GM21786 (cell line): ENCODE results near the gene PLA2G7.
"Not testable (repeated sequence)": the region's sequence is repeated elsewhere in the genome, so short reads cannot be mapped to it uniquely, and the experiment has no call there.

Source experiments
- ATAC-seq: cut with Tn5 transposase; IDR thresholded peaks from one replicate; pipeline ENCODE4 v1.9.1; 2021; ENCODE audit not compliant: unreplicated experiment

PLA2G7 gene

DNA sequence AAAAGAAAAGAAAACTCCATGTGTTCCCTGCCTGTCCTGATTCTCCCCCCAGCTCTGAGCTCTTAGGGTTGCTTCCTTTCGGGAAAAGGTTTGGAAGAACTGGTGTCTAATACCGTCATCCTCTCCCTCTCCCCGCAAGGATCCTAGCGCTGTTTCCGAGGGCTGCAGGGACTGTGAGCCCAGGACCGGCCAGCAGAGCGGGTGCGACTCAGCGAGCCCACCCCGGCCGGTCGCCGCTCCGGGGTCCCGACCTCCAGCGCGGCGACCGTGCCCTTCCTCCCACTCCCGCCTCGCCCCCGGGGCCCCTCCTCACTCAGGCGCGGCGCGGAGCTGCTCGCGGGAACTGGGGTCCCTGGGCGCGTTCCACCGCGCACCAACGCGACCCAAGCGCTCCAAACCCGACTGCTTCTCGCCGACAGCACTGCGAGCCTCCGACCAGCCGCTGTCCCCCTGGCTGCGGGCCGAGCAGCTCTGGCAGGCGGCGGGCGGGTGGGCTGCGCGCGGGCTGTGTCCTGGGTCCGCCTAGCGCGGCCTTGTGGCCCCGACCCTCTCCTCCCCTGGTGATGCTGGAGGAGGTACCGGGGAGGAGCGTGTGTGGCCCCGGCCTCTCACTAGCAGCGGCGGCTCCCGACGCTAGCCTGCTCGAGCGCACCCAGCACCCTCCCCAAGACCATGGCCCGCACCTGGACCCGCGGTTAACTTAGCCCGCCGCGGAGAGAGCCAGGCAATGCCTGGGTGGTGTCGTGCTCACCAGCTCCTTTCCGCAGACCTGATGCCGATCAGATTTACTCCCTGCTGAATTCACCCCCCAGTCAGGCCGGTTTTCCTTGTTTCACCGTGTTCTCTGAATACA is at the start of gene PLA2G7:
Gene PLA2G7, minus strand, starts transcription at position 509 of the 853 bp plus-strand sequence. CDS start 12,484 bp downstream, outside the sequence.
- no peak for ATAC-seq

DNA sequence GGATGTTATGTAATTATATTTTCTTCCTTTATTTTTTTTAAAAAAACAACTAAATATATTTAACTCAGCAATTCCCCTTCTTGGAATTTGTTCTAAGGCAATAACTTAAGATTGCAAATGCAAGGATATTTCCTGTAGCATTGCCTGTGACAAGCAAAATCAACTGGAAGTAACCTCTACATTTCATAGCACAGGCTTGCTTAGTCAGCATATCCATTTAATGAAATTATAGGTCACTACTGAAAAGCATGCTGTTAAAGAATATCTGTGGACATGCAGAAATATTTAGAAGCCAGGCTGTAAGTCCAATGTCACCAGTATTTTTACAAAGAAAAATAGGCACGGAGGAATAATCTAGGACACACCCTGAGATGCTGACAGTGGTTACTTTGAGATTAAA is 49.4 kb upstream of the PLA2G7 start:
- no peak for ATAC-seq

DNA sequence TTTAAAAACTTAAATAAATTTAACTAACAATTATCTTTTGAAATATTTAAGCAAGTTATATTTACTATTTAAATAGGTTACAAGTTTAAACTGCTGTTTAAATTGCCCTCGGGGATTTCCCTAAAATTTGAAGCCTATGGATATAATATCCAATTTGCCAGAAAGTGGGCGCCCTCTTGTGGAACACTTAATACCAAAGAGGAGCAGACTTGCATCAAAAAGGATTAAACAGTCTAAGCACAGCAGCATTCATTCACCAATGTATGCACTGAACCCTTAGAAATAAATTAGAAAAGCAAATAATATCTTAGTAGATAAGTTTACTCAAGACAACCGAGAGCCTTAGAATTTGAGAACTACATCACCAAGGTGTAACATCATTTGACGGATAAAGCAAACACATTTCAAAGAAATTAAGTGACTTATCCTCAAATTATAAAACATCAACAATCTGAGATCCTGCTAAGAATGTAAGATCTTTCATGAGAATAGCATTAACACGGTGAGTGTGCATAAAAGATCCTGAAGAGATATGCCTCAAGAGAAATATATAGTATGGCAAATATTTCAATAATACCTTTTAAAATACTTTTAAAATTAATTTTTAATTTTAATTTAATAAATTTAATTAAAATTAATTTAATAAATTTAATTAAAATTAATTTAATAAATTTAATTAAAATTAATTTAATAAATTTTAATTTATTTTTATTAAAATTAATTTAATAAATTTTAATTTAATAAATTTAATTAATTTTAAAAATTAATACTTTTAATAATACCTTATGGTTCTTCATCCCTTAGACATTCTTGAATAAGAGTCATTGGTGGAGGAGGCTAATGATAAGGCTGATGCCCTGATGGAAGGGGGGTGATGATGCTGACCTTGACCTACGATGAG is 46.6 kb upstream of the PLA2G7 start:
- ATAC-seq = no peak

DNA sequence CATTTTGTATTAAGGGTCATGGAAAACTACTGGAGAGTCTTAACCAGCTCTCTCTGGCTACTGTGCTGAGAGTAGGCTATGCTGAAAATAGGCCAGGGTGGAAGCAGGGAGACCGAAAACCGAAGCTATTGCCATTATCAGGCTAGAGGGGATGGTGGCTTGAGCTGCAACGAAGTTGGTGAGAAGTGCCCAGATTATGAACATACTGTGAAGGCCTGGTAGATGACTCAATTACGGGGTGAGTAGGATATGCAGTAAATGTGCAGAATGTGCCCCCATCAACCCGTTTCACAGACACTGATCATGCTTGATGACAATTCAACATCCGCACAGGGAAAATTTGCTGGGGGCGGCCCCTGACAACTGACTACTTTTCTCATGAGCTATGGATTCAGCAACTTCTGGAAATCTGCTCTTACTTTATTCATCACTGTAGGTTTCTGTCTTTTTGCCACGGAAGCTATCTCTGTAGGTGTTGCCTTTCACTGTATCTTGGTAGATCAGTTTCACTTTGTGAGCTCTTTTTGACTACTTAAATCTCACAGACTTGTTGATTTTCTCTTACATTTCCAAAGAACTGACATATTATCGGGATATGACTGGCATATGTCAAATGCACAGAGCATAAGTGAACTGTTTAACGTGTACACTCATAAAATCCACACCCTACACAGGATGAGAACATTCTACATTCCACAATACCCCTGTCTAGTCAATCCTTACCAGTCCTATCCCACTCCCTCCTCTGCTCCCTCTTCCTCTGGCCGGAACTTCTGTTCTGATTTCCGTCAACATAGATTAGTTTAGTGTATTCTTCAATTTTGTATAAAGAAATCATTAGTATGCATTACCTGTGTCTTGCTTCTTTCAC is 42.5 kb upstream of the PLA2G7 start:
- no peak for ATAC-seq

DNA sequence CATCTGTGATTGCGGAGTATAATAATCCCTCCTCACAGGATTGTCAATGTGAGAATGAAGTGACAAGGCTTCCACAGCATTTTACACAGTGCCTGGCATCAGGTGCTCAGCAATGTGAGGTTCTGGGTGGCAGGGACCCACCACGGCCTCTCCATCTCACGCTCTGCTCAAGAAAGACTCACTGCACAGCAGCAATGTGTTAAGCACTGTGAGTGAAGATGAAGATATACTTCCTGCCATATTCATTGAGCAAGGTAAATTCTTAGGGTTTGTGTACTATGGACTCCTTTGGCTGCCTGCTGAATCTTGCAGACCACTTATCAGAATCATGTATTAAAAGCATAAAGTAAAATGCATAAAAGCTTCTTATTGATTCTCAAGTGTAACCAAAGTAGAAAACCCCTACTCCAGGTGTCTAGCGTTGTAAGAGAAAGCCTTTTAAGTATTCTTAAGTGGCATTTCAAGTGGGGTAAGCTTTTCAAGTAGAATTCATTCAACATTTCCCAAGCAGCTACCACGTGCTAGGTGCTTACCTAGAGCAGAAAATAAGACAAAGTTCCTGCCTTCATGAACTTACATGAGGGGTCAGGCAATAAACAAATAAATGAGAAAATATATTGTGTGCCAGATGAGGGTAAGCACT is 41.0 kb upstream of the PLA2G7 start:
- ATAC-seq = no peak

DNA sequence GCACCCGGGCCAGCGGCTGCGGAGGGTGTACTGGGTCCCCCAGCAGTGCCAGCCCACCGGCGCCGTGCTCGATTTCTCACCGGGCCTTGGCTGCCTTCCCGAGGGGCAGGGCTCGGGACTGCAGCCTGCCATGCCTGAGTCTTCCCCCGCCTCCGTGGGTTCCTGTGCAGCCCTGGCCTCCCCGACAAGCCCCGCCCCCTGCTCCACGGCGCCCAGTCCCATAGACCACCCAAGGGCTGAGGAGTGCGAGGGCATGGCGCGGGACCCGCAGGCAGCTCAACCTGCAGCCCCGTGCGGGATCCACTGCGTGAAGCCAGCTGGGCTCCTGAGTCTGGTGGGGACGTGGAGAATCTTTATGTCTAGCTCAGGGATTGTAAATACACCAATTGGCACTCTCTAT is 39.6 kb upstream of the PLA2G7 start:
- ATAC-seq = not testable (repeated sequence)

DNA sequence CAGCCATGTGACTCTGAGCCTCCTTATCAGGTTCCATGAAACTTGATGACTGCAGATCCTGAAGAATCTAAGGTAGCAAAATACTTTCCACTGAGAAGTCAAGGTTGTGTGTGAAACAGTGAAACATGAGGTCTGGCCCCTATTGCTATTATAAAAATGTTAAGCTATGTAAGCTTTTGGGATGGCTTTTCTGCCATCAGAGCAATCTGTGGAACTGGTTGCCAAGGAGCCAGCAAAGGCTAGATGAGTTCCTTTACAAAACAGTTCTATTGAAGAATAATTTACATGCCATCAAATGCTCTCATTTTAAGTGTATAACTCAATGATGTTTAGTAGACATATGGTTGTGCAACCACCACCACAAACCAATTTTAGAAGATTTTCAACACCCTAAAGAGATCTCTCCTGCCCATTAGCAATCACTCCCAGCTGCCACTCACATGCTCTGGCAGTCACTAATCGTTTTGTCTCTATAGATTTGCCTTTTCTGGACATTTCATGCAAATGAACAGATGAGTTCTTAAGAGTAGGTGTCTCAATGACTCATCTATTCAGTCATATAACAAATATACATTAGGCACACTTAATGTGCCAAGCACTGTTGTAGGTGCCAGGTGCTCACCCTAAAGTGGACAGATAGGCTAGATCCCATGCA is 38.2 kb upstream of the PLA2G7 start:
- no peak for ATAC-seq

DNA sequence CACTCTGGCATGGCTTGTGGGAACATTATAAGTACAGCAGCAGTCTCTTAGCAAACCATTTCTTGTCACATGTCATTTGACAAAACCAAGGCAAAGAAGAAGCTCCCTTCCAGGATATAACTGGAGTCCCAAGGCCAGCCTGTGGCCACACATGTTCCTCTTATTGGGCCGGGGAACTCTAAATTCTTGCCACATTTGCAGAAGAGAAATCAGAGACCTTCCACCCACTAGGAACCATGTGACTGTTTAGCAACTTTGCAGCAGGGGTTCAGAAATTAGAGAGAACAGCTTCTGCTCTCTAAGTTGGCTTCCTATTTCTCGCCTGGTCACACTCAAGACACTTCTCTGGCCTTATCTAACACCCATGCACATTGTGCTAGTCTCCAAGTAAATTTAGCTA is 37.6 kb upstream of the PLA2G7 start:
- peak; percentile 61 for ATAC-seq

DNA sequence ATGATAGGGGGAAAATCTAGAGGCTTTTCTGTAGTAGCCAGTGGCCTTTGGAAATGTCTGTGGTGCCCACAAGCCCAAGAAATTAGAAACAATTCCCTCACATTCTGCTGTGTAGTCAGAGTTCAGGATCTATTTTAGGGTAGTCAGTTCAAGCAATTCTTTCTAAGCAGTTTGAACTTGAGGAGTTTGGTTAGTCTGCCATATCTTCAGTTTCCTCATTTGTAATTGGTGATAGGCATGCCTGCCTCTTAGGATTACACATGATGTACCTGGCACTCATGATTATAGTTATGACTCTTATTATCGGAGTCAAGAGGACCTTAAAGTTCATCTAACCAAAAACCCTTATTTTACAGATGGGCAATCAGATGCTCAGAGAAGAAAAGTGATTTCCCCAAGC is 36.8 kb upstream of the PLA2G7 start:
- ATAC-seq = no peak

DNA sequence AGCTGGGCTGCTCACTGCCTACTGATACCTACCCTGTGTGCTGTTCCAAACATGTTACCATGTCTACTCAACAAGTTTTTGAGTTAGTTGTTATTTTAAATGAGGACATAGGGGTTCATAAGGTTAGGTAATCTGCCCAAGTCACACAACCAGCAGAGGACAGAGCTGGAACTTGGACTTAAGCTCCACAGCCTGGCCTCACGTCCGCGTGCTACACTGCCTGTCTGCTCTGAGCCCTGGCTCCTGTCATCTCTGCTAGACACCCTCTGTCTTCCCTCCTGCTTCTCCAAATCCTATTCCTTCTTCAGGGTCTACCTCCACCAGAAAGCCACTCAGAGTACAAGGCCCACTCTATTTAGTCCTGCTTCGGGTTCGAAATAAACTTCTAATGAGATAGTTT is 29.8 kb upstream of the PLA2G7 start:
- no peak for ATAC-seq

DNA sequence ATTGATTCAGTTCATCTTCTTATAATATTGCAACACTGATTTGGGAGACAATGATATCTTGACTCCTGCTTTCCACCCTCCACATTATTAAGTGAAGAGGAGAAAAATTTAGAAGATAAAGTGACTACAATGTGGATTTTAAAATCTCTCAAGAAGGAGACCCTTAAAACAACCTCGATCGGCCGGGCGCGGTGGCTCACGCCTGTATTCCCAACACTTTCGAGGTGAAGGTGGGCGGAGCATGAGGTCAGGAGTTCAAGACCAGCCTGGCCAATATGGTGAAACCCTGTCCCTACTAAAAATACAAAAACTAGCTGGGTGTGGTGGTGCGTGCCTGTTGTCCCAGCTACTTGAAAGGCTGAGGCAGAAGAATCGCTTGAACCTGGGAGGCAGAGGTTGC is 29.1 kb upstream of the PLA2G7 start:
- ATAC-seq = not testable (repeated sequence)

DNA sequence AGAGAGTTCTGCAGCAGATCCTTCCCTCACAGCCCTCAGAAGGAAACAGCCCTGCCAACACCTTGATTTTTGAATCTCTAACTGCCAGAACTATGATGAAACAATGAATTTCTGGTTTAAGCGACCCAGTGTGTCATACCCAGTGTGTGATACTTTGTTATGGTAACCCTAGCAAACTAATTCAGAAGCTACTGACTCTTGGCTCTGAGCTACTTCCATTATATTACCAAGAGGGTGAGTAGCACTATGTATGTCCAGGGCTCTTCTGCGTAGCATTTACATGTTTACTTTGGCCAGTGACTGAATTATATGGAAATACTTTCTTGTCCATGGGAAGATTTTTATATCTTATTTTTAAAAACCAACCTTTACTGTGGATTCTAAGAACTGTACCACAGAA is 28.3 kb upstream of the PLA2G7 start:
- ATAC-seq = no peak

DNA sequence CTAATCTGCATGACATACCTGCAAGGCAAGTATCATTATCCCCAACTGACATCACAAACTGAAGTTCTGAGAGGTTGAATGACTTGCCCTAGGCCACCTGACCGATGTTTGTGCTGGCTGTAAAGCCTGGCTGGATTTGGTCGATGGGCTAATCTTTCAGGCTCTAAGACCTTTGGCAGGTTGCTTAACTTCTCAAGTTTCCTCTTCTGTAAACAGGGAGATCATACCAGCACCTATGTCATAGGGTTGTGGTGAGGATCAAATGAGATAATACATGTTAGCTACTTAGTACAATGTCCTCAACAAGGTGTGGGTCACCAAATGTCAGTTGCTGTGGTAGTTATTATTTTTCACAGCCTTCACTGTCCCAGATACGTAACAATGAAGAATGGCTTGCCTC is 25.8 kb upstream of the PLA2G7 start:
- ATAC-seq = no peak

DNA sequence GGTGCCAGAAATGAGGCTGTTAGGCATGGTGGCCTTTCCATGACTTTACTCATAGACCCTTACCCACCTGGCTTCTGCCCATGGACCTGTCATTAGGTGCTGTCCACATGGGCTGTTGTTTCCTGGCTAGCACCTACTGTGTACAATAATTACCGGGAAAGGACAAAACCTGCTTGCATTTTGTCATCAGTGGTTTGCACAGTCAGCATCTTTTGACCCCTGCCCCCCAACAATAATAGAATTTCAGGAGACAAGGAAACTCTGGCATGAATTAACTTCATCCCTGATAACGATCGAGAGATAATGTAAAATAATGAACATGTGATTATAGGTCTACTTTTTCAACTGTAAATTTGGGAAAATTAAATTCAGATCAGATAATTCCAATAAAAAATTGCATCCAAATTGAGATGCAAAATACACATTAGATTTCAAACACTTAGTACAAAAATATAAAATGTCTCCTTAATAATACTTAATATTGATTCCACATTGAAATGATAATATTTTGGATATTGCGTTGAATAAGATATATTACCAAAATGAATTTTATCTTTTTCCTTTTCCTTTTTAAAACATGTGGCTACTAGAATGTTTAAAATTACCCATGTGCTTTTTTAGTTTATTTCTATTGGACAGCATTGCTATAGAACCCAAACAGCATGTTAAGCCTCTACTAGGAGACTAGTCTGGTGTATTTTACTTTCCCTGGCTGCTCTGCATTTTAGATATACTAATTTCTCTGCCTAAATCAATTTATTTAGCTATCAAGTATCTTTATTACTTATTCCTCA is 24.0 kb upstream of the PLA2G7 start:
- no peak for ATAC-seq

DNA sequence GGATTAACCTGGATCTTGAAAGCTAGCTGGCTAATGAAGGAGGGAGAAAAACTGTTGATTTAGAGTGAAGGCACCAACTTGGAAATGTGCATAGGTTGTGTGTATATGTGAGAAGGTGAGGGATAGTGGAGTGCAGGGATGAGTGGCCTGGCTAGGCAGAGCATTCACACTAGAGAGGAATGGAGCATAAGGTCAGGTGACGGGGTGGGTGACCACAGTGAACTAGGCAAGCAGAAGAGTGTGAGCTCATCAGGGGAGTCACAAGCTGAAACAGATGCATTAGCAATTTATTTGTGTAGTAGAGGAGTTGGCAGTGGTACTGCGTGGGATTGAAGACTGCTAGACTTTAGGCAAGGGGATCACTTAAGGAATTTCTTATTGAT is 22.0 kb upstream of the PLA2G7 start:
- no peak for ATAC-seq

DNA sequence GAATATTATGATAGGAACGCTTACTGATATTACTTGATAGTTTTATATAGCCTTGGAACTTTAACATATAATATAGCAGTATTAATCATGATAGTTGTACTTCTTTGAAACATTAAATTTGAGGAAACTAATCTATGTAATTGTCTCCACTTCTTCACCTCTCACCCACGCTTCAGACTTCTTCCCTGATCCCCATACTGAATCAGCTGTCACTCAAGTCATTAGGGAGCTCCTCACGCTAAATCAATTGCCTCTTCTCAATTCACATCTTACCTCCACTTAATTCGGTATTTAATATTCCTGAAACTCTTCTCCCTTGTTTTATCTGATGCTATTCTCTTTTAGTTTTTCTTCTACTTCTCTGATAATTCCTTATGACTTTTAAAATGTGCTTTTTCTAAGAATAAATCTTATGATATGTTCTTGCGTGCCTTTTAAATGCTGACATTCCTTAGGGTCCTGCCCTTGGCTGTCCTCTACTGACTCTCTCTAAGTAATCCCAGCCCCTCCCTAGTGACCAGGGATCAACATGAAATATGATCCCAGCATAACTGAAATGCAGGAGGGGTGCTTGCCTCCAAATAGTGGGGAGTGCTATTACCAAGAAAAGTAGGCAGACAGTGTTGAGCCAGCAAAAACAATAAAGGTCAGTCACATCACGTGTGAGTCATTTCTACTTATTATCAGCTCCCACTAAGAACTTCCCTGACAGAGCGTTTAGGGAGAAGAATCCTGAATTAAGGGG is 21.5 kb upstream of the PLA2G7 start:
- no peak for ATAC-seq

DNA sequence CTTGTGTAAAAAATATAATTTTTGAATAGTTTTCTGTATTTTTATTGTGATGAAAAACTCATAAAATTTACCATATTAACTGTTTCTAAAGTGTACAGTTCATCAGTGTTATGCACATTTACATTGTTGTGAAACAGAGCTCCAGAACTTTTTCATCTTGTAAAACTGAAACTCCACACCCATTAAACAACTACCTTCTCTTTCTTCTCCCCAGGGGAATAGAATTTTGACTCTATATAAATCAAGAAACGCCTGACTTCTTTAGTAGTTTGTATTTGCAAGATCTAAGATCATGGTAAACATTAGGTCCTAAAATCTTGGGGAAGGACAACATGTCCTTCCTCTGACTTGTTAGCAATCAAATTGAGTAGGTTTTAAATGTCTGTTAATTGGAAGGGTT is 20.7 kb upstream of the PLA2G7 start:
- no peak for ATAC-seq

DNA sequence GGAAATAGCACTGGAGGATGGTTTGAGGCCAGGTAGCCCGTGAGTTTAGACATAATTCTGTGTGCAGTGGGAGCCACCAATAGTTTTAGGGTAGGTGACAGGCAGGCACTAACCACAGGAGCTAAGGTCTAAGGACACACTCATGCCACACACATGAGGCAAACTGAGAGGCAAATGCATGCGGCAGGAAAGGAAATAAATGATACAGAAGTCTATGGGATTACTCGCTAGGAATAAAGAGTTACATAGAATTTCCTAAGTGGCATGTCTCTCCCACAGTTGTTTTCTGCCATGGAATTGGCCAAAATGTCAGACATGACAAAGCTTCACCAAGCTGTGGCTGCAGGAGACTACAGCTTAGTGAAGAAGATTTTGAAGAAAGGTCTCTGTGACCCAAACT is 16.5 kb upstream of the PLA2G7 start:
- ATAC-seq = no peak

DNA sequence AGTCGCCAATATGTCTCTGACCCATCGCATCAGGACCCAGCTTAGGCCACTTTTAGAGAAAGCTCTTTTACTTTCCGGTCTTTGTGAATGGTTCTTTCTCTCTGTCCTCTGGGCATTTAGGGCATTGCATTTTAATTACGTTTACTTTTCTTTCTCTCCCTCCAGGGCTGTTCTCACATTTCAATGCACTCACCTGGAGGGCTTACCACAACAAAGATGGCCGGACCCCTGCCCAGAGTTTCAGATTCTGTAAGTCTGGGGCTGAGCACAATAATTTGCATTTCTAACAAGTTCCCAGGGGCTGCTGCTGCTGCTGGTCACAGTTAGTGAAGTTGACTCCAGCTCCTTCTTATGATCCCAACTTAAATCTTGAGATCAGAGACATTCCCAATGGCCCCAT is 14.6 kb upstream of the PLA2G7 start:
- no peak for ATAC-seq
